Thoracic aorta (tissue), 2 donors: ENCODE measurements around the gene PDGFRB. TPM values are rescaled to one million over a fixed set of nuclear protein-coding genes. Genes with fewer than 3 reads are reported as not detected.

Experiments
- ATAC-seq: fragments of 150-250 bp; one replicate; pipeline ENCODE4 v1.8.0; 2017; ENCODE audit warnings: low read depth; ENCODE audit not compliant: insufficient number of reproducible peaks, low FRiP score
- DNase-seq: peaks from one replicate; pipeline ENCODE4 v3.0.0-alpha.2; 2020; ENCODE audit warnings: low spot score
- H3K27ac ChIP-seq, 2 donors: fragments of 200-600 bp; sonication (generic); 1 replicate in 1 of 2; 2 replicates in 1 of 2; pipeline ENCODE4 v1.5.1; 2016; ENCODE audit warnings: mild to moderate bottlenecking in 2 of 2, moderate library complexity in 2 of 2
- H3K27me3 ChIP-seq: fragments of 200-600 bp; sonication (generic); replicated peaks from 2 replicates; pipeline ENCODE4 v1.6.0; 2016; ENCODE audit warnings: mild to moderate bottlenecking; ENCODE audit not compliant: insufficient read depth
- H3K36me3 ChIP-seq: fragments of 200-600 bp; sonication (generic); one replicate; pipeline ENCODE4 v1.5.1; 2016
- H3K4me1 ChIP-seq, 2 donors: fragments of 200-600 bp; sonication (generic); 1 replicate in 1 of 2; 2 replicates in 1 of 2; pipeline versions ENCODE4 v1.5.1 to v1.6.0; 2016; ENCODE audit warnings: low read depth in 2 of 2, mild to moderate bottlenecking in 1 of 2; ENCODE audit not compliant: control insufficient read depth in 1 of 2
- H3K4me3 ChIP-seq: fragments of 200-600 bp; sonication (generic); 2 replicates; pipeline ENCODE4 v1.5.1; 2016; ENCODE audit warnings: mild to moderate bottlenecking
- H3K9me3 ChIP-seq: fragments of 200-600 bp; sonication (generic); 2 replicates; pipeline ENCODE4 v1.5.1; 2016
- total RNA-seq, 2 donors: library from RNA; depleted of rRNA; stranded (reverse); fragments of >200 nt; gene quantifications; one replicate each; pipeline versions ENCODE4 v1.1.0 to v1.2.3, GENCODE V29; 2016
- TF ChIP-seq, protein P1 (sequence below): fragments of 200-600 bp; sonication (generic); IDR thresholded peaks from one replicate; pipeline ENCODE4 v1.5.1; 2019; ENCODE audit warnings: antibody characterized with exemption

Gene PDGFRB
- total RNA-seq, 2 donors from 2014 or later = 362 to 421 TPM

- Histone ChIP-seq H3K4me1 (peaks cover 25 to 77% of the 10 kb centered on the region in 2 donors), H3K27me3 (no peaks in the 10 kb centered on the region), H3K27ac (peak overlapping the region; percentile 68 to 91), H3K9me3 (no peaks in the 10 kb centered on the region), H3K36me3 (no peaks in the 10 kb centered on the region), H3K4me3 (no peak overlapping the region)
- TF ChIP-seq, protein P1, sequence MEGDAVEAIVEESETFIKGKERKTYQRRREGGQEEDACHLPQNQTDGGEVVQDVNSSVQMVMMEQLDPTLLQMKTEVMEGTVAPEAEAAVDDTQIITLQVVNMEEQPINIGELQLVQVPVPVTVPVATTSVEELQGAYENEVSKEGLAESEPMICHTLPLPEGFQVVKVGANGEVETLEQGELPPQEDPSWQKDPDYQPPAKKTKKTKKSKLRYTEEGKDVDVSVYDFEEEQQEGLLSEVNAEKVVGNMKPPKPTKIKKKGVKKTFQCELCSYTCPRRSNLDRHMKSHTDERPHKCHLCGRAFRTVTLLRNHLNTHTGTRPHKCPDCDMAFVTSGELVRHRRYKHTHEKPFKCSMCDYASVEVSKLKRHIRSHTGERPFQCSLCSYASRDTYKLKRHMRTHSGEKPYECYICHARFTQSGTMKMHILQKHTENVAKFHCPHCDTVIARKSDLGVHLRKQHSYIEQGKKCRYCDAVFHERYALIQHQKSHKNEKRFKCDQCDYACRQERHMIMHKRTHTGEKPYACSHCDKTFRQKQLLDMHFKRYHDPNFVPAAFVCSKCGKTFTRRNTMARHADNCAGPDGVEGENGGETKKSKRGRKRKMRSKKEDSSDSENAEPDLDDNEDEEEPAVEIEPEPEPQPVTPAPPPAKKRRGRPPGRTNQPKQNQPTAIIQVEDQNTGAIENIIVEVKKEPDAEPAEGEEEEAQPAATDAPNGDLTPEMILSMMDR = no peak
- no peak for ATAC-seq
- DNase-seq = no peak
Observed at GRCh38 chr5:150178262-150178661, 22.6 kb upstream of the PDGFRB start.

- H3K36me3 ChIP-seq = no peaks in the 10 kb centered on the region
- H3K4me3 ChIP-seq = no peak overlapping the region
- H3K27me3 ChIP-seq = no peaks in the 10 kb centered on the region
- no peaks in the 10 kb centered on the region for H3K9me3 ChIP-seq
- TF ChIP-seq, protein P1 = no peak
- DNase-seq (no peak), ATAC-seq (no peak)
- peaks cover 25 to 74% of the 10 kb centered on the region in 2 donors for H3K4me1 ChIP-seq
- peak overlapping the region; percentile 68 to 91 for H3K27ac ChIP-seq
Observed at GRCh38 chr5:150177721-150178120, 22.1 kb upstream of the PDGFRB start.

DNA sequence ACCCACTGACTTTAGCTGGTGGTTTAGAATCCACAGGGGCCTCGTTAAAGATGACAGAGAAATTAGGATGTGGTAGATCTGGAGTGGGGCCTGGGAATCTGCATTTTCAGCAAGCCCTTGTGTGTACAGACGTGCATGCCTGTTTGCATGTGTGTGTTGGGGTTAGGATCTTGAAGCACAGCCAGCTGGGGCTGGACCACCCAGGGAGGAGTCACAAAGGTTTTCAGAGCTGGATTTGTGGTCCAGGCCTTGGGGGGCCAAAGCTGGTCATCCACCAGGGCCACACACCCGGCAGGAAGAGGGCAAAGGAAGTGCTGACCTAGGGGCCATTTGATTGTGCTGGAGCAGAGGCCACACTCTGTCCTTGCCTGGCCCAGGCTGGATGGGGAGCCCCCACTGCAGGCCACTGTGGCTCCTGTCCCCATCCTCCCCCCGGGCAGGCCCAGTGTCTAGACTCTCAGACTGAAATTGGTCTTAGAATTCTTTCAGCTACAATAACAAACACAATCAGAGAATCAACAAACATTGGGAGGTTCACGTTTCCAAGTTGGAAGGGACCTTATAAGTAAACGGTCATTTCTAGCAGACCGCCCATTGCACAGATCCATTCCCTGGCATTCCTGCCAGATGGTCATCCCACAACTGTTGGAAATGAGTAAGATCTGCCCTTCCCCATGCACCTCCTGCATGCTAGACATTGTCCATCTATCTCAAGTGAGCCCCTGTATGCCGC, 21.3 kb upstream of the PDGFRB start:
- Histone ChIP-seq H3K4me1 (peaks cover 25 to 66% of the 10 kb centered on the region in 2 donors), H3K27ac (peak overlapping the region; percentile 77 to 91), H3K36me3 (no peaks in the 10 kb centered on the region), H3K27me3 (no peaks in the 10 kb centered on the region), H3K4me3 (no peak overlapping the region), H3K9me3 (no peaks in the 10 kb centered on the region)
- ATAC-seq = no peak
- DNase-seq = no peak
- TF ChIP-seq, protein P1 = no peak

DNA sequence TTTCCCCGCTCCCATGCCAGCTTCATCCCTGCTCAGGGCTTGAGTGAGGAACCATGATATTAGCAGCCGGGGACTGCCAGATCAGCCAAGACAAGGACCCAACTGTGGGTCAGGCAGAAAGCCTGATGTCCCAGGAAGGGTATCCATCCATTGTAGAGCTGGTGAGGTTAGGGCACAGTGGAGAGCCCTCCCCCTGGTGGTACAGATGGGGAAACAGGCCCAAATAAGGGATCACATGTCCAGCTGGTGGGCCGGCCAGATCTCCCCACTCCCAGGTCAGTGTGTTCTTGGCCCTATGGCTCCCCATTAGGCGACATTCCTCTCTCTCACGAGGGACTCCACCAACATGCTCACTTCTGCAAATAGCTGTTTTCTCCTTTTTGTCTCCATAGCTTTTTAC, 19.9 kb upstream of the PDGFRB start:
- no peaks in the 10 kb centered on the region for H3K36me3 ChIP-seq
- no peak overlapping the region for H3K4me3 ChIP-seq
- TF ChIP-seq, protein P1 = peak; percentile 47
- no peaks in the 10 kb centered on the region for H3K9me3 ChIP-seq
- DNase-seq (no peak), ATAC-seq (no peak)
- peaks cover 17 to 52% of the 10 kb centered on the region in 2 donors for H3K4me1 ChIP-seq
- no peaks in the 10 kb centered on the region for H3K27me3 ChIP-seq
- peak overlapping the region; percentile 0 to 77 for H3K27ac ChIP-seq

GRCh38 chr5:150175076-150175475, 19.4 kb upstream of the PDGFRB start:
- H3K4me3 ChIP-seq = no peak overlapping the region
- H3K27ac ChIP-seq = peak overlapping the region in 1 of 2 donors; percentile 1
- H3K9me3 ChIP-seq = no peaks in the 10 kb centered on the region
- DNase-seq = no peak
- H3K27me3 ChIP-seq = no peaks in the 10 kb centered on the region
- H3K4me1 ChIP-seq = peaks cover 17 to 48% of the 10 kb centered on the region in 2 donors
- no peak for ATAC-seq
- TF ChIP-seq, protein P1 = no peak
- H3K36me3 ChIP-seq = no peaks in the 10 kb centered on the region
